ENCODE data around the gene ORM2.
"Not testable (repeated sequence)": the region's sequence is repeated elsewhere in the genome, so short reads cannot be mapped to it uniquely, and the experiment has no call there.

The ORM2 gene

GRCh38 chr9:114314881-114315722 lies 14.6 kb upstream of the ORM2 start:
- no peak for DNase-seq

GRCh38 chr9:114315723-114316363 lies 13.8 kb upstream of the ORM2 start:
- DNase-seq = no peak

- DNase-seq = no peak
Observed at GRCh38 chr9:114316605-114317230, 13.0 kb upstream of the ORM2 start.

- no peak for DNase-seq
Observed at GRCh38 chr9:114317665-114318357, 11.9 kb upstream of the ORM2 start.

GRCh38 chr9:114318416-114318815 lies 11.3 kb upstream of the ORM2 start:
- DNase-seq = no peak

- DNase-seq = no peak
Observed at GRCh38 chr9:114319147-114319546, 10.5 kb upstream of the ORM2 start.

- DNase-seq = not testable (repeated sequence)
Observed at GRCh38 chr9:114320710-114321109, 9.0 kb upstream of the ORM2 start.

- DNase-seq = peak; percentile 54
Observed at GRCh38 chr9:114321759-114322158, 7.9 kb upstream of the ORM2 start.

- not testable (repeated sequence) for DNase-seq
Observed at GRCh38 chr9:114322160-114322818, 7.4 kb upstream of the ORM2 start.

- DNase-seq = not testable (repeated sequence)
Observed at GRCh38 chr9:114322831-114323531, 6.7 kb upstream of the ORM2 start, which contains the start of gene ORM1. Gene ORM1 (plus strand): TSS chr9:114323098. CDS start chr9:114323134, 36 bp downstream.

- not testable (repeated sequence) for DNase-seq
Observed at GRCh38 chr9:114323849-114324248, 5.8 kb upstream of the ORM2 start.

GRCh38 chr9:114324492-114324891 lies 5.2 kb upstream of the ORM2 start:
- no peak for DNase-seq

- DNase-seq = not testable (repeated sequence)
Observed at GRCh38 chr9:114324965-114325364, 4.7 kb upstream of the ORM2 start.

GRCh38 chr9:114325684-114326254 lies 3.9 kb upstream of the ORM2 start:
- DNase-seq = not testable (repeated sequence)

- no peak for DNase-seq
Observed at GRCh38 chr9:114327749-114328148, 1.9 kb upstream of the ORM2 start.

GRCh38 chr9:114328357-114328820 lies 1.3 kb upstream of the ORM2 start:
- not testable (repeated sequence) for DNase-seq

- not testable (repeated sequence) for DNase-seq
Observed at GRCh38 chr9:114328937-114329624, 588 bp upstream of the ORM2 start.

- DNase-seq = no peak
Observed at GRCh38 chr9:114330636-114331035, 967 bp downstream of the ORM2 start.

- not testable (repeated sequence) for DNase-seq
Observed at GRCh38 chr9:114331229-114332195, 1.8 kb downstream of the ORM2 start.

Data from activated CD4-positive, alpha-beta T cell treated with anti-CD3 and anti-CD28 coated beads, Interleukin-2, amount 50 U/mL, for 16 hours (primary cell).